Stimulated activated CD8-positive, alpha-beta memory T cell treated with anti-CD3 and anti-CD28 coated beads, Interleukin-7, amount 100 ng/mL, for 48 hours (primary cell): ENCODE results near the gene BSX.
A peak's percentile ranks its signal among the peaks of the same experiment; 100 is the strongest.

ENCODE experiments used
- DNase-seq, 2 donors: peaks; one replicate each; pipeline ENCODE4 v3.0.0-alpha.2; 2020; ENCODE audit warnings: low read depth in 1 of 2; ENCODE audit errors: extremely low read depth in 1 of 2

Gene BSX

GRCh38 chr11:122981388-122982264 is at the start of gene BSX:
TSS of gene BSX (minus strand) at chr11:122981834. CDS start at chr11:122981671, 163 bp downstream.
- DNase-seq: peak in 1 of 2 donors; percentile 22

DNA sequence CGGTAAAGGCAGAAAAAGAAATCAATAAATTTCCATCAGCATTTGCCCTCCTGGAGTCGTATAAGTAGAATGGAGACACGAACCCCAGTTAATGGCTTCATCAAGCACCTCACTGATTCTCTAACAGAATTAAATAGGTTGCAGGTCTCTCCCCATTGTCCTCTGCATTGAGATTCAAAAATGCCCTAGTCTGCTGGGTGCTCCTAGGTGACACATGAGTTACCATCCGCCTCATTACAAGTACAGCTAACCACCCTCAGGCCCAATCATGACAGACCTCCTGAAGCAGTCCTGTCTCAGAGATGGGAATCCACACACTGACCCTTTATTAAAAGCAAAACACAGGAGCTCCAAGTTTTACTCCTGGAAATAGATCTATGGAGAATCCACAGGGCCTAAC is 48.9 kb upstream of the BSX start:
- DNase-seq: no peak

GRCh38 chr11:123020968-123021367 is 39.3 kb upstream of the BSX start:
- no peak for DNase-seq

DNA sequence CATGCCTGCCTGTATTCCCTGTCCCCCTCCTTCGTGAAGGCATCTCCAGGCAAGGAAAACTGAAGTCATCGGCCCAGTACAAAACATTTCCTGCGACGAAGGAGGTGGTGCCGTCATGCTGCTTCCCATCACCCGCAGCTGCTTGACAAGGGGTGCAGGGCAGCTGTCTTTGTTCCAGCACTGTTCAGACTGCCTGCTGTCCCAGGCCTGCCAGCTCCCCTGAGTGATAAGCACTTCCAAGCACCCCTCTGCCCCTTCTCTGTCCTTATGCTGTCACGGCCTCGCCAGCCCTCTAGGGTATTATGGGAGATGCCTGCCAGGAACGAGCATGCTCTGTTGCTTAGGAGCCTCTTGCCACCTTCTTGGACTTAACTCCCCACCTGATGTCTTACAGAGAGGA is 37.1 kb upstream of the BSX start:
- DNase-seq: no peak

GRCh38 chr11:123011510-123011909 is 29.9 kb upstream of the BSX start:
- no peak for DNase-seq

DNA sequence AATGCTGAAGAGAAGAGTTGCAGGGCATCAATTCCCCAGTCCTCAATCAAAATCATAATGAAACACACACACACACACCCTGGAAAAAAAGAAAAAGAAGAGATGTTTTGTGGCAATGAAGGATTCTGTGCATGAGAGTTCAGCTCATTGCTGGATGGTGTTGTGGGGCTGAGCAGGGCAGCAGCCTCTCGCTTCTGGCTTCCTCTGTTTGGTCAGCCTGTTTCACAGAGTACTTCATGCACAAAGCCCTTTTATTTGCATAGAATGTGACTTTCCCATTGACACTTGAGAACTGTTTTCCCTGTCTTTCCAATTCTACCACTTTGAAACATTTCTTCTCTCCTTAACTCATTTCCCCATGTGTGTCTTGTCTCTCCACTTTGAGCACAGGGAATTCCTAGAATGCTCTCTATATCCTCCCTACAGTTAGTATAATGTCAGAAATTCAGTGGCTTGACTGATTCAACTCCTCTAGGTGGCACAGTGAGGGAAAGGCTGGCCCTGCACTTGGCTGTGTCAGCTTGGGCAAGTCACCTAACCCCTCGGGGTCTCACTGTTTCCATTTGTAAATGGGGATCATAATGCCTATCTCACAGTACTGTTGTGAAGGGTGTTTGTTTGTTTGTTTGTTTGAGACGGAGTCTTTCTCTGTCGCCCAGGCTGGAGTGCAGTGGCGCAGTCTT is 25.4 kb upstream of the BSX start:
- DNase-seq: no peak

DNA sequence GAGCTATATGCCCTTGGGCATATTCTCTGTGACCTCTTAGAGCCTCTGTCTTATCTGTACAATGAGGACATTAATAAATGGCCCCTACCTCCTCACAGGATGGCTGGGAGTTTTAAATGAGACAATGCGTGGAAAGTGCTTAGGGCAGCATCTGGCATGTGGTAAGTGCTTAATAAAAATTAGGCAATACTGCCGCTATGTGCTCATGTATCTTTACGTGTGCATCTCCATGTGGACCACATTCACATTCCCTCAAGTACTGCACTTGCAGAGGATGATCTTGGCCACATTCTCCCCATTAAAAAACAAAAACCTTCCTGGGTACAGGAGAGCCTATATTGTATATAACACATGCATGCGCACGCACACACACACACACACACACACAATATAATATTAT is 19.1 kb upstream of the BSX start:
- DNase-seq: no peak

GRCh38 chr11:122998727-122999366 is 17.2 kb upstream of the BSX start:
- DNase-seq: no peak

DNA sequence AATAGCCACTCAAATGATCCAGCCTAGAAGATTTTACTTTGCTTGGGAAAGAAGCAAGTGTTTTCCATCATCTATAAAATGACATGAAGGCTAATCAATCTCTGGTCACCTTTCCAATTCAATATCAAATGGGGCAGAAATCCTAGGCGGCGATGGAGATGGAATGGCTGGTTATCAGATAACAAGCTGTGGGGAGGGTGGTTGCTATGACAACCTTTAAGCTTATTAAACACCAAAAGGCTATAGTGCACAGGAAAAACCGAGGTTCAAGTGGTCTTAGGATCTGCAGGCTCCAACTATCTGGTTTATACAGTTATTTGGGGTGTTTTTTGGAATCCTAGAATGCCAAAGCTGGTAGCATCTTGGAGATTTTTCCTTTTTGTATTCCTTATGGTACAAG is 13.9 kb upstream of the BSX start:
- DNase-seq: no peak

- DNase-seq: peak in 1 of 2 donors; percentile 1
These were observed 2.8 kb upstream of the BSX start for GRCh38 chr11:122984186-122985011.

DNA sequence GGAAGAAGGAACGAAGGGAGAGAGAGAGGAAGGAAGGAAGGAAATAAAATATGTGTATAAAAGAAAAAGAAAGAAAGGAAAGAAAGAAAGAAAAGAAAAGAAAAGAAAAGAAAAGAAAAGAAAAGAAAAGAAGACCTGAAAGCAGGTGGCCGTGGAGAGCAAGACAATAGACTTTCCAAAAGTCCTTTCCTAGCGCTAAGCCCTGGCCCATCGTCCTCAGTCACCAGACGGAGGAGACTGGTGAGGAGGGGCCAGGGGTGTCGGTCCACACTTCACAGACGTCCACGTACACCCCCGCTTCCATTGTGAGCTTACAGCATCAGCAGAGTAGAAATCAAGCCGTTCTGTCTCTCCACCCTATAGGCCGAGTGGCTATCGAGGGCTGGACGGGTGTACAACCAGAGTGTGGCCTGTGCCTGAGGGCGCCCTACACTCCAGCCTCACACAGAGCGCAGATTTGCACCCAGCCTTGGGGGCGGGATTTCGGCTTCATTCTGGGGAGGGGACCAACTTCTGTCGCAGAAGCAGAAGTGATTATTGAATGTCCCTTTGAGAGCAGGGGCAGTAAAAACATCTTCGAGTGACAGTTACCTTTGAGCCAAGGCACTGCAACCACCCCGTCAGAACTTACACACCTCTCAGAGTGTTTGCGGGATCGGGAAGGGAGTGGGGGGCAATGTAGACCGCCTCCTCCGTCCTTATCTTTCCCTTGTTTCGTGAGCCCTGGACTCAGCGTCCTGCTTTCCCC is 2.0 kb upstream of the BSX start:
- DNase-seq: no peak

DNA sequence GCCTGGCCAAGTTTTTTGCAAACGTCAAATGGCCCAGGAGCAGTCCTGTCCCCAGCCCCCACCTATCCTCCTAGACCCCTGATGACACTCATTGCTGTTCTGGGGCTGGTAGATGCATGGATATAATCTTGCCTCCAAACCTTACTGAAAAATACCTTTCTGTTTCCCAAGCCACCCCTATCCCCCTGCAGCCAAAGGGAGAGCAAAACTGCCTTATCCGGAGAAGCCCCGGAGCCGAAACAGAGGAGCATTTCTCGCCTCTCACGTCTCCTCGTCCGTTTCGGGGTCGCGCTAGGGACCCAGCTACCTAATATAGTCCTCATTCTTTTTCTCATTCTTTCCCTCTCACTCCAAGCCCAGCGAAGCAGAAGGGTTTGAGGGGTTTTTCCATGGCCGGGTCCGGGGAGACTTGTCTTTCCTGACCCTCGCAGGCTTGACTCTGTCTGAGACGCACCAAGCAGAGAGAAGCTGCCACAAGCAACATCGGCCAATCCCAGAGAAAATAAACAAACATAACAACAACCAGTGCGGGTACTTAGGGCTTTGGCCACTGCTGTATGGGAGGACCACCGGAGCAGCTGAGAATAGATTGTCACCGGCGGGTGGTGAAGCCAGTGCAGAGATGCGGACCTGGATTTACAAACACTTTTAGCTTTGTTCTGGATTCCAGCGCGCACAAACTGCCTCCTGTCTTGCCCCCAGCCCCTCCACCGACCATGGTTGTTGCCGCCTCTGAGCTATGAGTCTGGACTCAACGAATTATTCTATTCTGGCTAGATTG is 1.6 kb downstream of the BSX start:
- no peak for DNase-seq

DNA sequence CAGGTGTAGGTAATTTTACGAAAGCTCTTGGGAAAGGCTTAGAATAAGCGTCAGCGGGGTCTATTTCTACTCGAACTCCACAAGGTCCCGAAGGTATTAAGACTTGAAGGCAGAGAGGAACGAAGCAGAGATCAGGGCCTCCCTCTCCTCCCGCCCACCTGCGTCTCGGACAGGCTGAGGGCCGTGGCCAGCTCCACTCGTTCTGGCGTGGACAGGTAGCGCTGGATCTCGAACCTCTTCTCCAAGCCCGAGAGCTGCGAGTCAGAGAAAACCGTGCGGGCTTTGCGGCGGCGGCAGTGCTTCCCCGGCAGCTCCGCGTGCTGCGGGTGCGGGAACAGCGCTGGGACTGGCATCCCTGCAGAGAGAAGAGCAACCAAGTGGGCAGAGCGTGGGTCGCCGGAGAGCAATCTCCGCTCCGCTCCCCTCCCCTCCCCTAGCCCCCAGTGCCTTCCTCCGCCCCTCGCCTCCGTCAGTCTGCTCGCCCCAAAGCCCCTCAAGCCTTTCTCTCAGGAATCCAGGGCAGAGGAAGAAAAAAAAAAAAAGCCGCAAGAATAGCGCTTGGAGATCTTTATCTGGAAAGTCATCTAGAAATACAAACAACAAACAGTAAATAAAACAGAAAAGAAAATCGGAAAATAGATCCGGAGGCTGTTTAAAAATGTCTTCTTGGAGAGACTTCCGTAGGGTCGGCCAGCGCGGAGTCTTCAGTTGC is 2.4 kb downstream of the BSX start:
- no peak for DNase-seq

DNA sequence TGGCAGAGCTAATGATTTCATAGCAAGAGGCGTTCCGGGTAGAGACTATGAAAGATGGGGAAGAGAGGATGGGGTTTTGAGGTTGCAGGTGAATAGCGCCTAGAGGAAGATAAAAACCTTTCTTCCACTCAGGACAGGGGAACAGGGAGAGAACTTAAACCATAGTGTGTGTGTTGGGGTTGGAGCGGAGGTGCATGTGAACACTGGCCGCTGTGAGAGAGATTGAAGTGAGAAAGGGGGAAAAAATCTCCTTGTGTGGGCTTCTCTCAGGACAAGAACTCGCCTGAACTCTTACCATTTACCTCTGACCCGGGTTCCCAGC is 3.4 kb downstream of the BSX start:
- no peak for DNase-seq

GRCh38 chr11:122977470-122978298 is 4.0 kb downstream of the BSX start:
- DNase-seq: no peak

- no peak for DNase-seq
These were observed 4.7 kb downstream of the BSX start for GRCh38 chr11:122976734-122977469.

DNA sequence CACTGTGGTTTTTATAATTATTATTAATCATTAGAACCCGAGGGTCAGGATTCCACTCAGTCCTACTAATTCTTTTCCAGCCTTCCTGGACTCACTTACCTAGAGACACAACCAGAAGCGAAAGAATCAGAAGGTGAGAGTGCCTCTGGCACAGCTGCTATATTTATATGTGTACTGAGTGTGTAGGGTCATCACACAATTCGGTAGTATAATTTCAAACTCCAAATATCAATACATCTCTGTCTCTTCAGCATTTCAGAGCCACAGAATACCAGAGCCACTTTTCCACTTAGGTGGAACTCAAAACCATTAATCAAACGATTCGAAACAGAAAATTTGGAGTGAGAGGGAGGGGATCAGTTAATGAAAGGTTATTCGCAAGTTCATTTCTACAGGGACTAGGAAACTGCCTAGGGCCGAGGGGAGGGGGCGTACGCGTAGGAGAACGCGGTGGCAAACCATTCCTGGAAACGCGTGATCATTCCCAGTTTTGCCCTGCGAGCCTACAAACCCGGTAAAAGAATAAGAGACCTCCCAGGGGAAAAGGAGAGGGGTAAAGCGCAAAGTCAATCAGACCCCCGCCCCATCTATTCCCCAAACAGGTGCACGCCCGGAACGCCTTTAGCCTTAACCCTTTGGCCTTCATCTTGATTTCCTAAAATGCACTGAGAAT is 5.4 kb downstream of the BSX start:
- no peak for DNase-seq
